Stimulated activated CD4-positive, alpha-beta T cell treated with anti-CD3 and anti-CD28 coated beads, TNF-alpha, amount 100 ng/mL, for 1 hour (primary cell): Measurements from ENCODE around the gene RNF115.
"Not testable (repeated sequence)": the region's sequence is repeated elsewhere in the genome, so short reads cannot be mapped to it uniquely, and the experiment has no call there.

ENCODE experiments used
- DNase-seq, 3 donors: peaks; one replicate each; pipeline ENCODE4 v3.0.0-alpha.2; 2020; ENCODE audit warnings: low read depth in 3 of 3, low spot score in 1 of 3

The RNF115 gene

GRCh38 chr1:145747398-145748247 is 76.3 kb downstream of the RNF115 start:
- no peak for DNase-seq

DNA sequence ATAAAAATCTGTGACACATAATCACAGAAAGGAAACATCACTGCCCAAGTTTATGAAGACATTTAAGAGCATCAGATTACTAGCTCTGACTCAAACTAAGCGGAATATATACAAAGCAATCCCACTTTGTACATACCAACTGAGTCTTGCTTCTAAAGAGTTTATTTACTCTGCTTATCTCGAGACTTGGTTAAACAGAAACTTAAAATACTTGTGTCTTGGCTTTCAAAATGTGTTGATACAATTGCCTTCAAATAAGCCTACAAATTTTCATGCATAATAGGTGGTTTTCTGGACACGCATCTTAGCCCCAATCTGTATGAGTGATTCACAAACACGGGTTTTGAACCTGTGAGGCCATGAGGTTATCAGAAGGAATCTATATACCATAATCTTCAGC is 83.6 kb downstream of the RNF115 start:
- DNase-seq = no peak

GRCh38 chr1:145736191-145736590 is 87.7 kb downstream of the RNF115 start:
- no peak for DNase-seq

DNA sequence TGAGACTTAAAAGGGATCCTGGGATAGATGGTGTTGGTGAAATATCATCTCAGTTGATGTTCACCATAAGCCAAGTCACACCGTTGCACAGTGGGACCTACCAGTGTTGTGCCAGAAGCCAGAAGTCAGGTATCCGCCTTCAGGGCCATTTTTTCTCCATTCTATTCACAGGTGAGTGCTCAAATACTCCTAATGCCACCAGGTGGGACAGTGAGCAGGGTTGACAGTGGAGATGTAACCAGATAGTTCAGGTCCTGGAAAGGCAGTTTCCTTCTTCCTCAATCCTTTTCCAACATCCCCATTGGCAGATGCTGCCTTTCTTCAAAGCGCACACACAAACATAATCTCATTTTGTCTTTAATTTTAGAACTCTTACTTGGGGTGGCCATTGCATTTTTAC is 93.0 kb downstream of the RNF115 start:
- DNase-seq = no peak

GRCh38 chr1:145730467-145730866 is 93.4 kb downstream of the RNF115 start:
- DNase-seq = no peak

DNA sequence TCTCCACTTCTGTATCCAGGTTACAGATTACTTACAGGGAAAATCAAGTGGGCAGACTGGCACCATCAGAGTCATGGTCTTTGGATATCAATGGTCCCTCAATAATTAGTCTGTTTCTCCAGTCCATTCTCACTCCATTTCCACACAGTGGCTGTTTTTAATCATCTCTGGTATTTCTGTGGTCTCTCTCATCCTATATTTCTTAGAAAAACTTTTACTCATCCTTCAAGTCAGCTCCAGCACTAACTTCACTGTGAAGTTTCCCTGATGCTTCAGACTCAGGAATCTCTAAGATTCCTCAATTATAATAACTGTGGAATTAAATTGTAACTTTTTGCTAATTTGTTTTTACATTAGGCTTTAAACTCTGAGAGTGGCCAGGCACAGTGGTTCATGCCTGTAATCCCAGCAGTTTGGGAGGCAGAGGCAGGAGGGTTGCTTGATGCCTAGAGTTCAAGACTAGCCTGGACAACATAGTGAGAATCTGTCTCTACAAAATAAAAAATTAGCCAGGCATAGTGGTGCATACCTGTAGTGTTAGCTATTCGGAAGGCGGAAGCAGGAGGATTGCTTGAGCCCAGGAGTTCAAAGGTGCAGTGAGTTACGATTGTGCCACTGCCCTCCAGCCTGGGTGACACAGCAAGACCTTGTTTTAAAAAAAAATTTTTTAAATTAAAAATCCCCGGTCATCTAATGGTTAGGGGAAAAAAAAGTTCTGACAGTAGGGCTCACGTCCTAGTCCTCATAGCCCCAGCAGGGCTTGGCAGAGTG is 94.0 kb downstream of the RNF115 start:
- no peak for DNase-seq

- DNase-seq = no peak
These were observed 94.7 kb downstream of the RNF115 start for GRCh38 chr1:145729196-145729595.

DNA sequence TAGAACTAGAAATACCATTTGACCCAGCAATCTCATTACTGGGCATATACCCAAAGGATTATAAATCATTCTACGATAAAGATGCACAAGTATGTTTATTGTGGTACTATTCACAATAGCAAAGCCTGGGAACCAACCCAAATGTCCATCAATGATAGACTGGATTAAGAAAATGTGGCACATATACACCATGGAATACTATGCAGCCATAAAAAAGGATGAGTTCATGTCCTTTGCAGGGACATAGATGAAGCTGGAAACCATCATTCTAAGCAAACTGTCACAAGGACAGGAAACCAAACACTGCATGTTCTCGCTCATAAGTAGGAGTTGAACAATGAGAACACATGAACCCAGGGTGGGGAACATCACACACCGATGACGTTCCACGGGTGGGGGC is 97.7 kb downstream of the RNF115 start:
- DNase-seq = not testable (repeated sequence)

DNA sequence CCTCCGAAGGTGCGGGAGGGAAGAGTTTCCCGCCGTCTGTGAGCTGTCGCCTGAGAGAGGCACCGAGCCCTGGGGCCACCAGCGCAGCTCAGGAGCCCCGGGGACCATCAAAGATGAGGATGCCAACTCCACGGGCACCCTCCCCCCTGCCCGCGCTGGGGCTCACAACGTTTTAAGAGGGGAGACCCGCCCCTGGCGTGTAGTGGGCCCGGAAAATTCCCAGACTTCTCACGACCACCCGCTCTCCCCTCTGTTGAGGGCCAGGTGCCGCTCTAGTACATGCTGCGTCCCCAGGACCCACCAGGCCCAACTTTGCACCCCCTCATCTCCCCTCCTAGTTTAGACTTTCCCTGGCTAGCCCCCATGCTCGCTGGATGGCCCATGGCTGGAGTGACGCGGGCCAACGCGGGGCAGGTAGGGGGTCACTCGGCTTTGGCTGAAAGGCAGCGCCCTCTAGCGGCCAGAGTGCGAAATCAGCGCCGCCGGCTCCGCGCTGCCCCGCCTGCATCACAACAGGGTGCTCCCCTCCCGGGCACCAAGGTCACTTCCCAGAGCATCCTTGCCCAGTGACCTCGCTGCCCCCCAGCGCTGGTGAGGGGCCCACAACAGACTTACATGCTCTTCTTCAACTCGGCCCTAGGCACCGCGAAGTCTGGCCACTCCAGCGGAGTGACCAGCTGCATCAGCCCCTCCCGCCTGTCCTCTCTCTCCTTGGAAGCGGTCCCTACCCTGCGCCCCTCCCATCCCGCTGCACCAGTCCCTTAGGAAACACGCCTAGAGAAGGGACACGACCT is 102.8 kb downstream of the RNF115 start:
- peak; percentile 13 to 61 (median 34) for DNase-seq

DNA sequence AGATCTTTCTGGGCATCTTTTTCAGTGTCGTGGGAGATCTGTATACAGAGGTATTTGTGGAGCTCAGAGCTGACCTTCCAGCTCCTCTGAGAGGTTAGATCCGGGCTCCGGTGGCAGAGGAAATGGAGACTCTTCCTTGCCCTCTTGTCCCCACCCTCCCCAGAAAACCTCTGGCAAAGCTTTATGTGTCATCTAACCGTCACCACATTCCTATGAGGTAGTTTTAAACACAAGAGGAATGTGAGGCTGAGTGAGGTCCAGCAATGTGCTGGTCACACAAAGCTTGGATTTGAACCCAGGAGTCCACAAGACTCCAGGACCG is 103.4 kb downstream of the RNF115 start:
- DNase-seq = no peak

DNA sequence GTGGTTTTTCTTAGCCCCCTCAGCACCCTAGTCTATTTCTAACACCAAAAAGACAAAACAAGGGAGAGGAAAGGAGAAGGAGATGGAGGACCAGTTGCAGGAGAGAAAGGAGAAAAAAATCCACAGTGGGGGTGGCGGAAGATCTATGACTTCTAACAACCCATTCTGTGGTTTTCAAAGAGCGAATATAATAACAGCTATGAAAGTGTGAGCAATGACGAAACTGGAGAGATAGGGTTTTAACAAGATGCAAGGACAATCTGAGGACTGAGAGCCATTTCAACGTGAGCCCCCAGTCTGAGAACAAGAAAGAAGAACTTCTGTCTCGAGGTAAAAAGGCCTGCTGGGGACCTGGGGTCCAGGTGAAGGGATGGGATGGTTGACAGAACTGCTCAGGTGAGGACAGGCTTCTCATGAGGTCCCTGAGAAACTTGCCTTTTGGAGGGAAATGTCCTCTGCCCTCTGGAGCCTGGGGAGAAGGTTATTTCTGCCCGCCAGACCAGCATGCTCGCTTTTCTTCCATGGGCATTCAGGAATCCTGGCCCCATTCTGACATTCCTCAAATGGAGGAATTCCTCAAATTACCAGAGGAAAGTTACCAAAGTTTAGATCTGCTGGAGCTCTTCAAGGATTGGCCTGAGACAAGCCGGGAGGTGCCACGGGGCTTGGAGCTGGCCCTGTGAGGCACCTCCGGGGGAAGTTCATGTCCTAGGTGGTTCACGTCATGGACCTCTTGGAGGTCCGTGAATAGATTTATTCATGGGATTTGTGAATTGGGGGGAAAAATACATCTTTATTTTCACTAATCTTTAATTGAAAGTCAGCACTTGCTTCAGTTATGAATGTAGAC is 104.4 kb downstream of the RNF115 start, which contains the start of gene CD160:
TSS of gene CD160 (plus strand) at position 270 of the 850 bp plus-strand sequence. CDS start 8,829 bp downstream, outside the sequence.
- DNase-seq = no peak

- DNase-seq = not testable (repeated sequence)
These were observed 105.4 kb downstream of the RNF115 start for GRCh38 chr1:145718465-145718864.

- no peak for DNase-seq
These were observed 106.1 kb downstream of the RNF115 start for GRCh38 chr1:145717833-145718232.

GRCh38 chr1:145716641-145717345 is 107.1 kb downstream of the RNF115 start:
- no peak for DNase-seq

GRCh38 chr1:145714524-145715111 is 109.3 kb downstream of the RNF115 start:
- DNase-seq = no peak

- no peak for DNase-seq
These were observed 112.7 kb downstream of the RNF115 start for GRCh38 chr1:145711213-145711651.

DNA sequence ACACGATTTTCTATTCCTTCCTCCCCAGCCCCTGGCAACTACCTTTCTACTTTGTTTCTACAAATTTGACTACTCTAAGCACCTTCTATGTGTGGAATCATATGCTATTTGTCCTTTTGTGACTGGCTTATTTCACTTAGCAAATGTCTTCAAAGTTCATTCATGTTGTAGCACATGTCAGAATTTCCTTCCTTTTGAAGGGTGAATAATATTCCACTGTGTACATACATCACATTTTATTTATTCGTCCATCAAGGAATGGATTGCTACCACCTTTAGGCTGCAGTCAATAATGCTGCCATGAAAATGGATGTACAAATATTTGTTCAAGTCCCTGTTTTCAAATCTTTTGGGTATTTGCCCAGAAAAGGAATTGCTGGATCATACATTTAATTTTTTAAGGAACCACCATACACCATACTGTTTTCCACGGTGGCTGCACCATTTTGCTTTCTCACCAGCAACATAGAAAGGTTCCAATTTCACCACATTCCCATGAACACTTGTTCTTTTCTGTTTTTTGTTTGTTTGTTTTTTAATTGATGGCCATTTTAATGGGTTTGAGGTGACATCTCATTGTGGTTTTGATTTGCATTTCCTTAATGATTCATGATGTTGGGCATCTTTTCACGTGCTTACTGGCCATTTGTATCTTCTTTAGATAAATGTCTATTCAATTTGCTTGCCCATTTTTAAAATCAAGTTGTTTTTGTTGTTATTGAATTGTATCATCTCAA is 113.4 kb downstream of the RNF115 start:
- no peak for DNase-seq

DNA sequence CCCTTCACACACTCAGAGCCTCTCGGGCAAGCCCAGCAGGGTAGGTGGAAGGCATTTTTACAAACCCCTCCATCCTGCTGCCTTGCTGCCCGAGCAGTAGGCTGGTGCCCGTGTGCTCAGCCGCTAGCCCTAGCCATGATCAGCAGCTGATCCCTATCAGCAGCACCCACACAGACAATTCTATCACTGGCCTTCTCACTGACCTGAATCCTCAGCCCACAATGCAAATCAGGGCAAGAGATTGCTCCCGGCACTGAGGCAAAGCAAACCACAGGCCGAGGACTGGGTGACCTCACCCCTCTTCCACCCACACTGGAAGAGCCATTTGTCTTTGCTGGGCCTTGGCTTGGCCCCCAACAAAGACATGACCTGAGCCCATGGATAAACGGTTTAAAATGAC is 115.8 kb downstream of the RNF115 start:
- DNase-seq = no peak
